Keratinocyte (primary cell): Measurements from ENCODE around the gene TTC28. TPM values are rescaled to one million over a fixed set of nuclear protein-coding genes. Genes with fewer than 3 reads are reported as not detected.

ENCODE experiments used
- DNase-seq: peaks from one replicate; pipeline ENCODE4 v3.0.0-alpha.2; 2011; ENCODE audit warnings: low read depth, missing footprints, low spot score
- FAIRE-seq: peaks from 2 replicates; lab custom pipeline; 2011; peaks lifted over from hg19 to GRCh38; lab: Jason Lieb, UNC
- H2AFZ ChIP-seq: 2 replicates; pipeline ENCODE4 v1.6.0; 2012; ENCODE audit warnings: low read length, control low read depth, inconsistent platforms; ENCODE audit not compliant: control insufficient read depth
- H3K27ac ChIP-seq: 2 replicates; pipeline ENCODE4 v1.5.1; 2011; ENCODE audit warnings: low read length; ENCODE audit not compliant: control insufficient read depth, insufficient read depth
- H3K27me3 ChIP-seq: 3 replicates; pipeline ENCODE4 v1.6.0; 2011; ENCODE audit warnings: low read length; ENCODE audit not compliant: control insufficient read depth, insufficient read depth; ENCODE audit errors: extremely low read depth
- H3K36me3 ChIP-seq, 2 experiments: 2 replicates in 1 of 2; 3 replicates in 1 of 2; pipeline ENCODE4 v1.5.1; 2011; ENCODE audit warnings: low read length in 2 of 2, mild to moderate bottlenecking in 1 of 2; ENCODE audit not compliant: control insufficient read depth in 2 of 2, insufficient read depth in 2 of 2; ENCODE audit errors: extremely low read depth in 1 of 2
- H3K4me1 ChIP-seq: 3 replicates; pipeline ENCODE4 v1.5.1; 2011; ENCODE audit warnings: low read length; ENCODE audit not compliant: control insufficient read depth, insufficient read depth; ENCODE audit errors: extremely low read depth
- H3K4me2 ChIP-seq: 3 replicates; pipeline ENCODE4 v1.6.0; 2011; ENCODE audit warnings: low read depth, low read length; ENCODE audit not compliant: control insufficient read depth, insufficient read depth; ENCODE audit errors: extremely low read depth
- H3K4me3 ChIP-seq, 3 experiments: fragments of 200-600 bp in 1 of 3; sonication (generic) in 1 of 3; 2 replicates in 2 of 3; 3 replicates in 1 of 3; pipeline ENCODE4 v1.5.1; 2011 to 2016; ENCODE audit warnings: low read length in 3 of 3, mild to moderate bottlenecking in 3 of 3, control low read depth in 2 of 3, inconsistent platforms in 1 of 3, low read depth in 1 of 3, mixed read lengths in 1 of 3, mixed run types in 1 of 3, moderate library complexity in 1 of 3; ENCODE audit not compliant: control insufficient read depth in 2 of 3, insufficient read depth in 2 of 3; ENCODE audit errors: extremely low read depth in 1 of 3
- H3K79me2 ChIP-seq: 2 replicates; pipeline ENCODE4 v1.6.0; 2012; ENCODE audit warnings: low read length; ENCODE audit not compliant: control insufficient read depth, insufficient read depth
- H3K9ac ChIP-seq: 3 replicates; pipeline ENCODE4 v1.6.0; 2011; ENCODE audit warnings: low read length; ENCODE audit not compliant: control insufficient read depth, insufficient read depth; ENCODE audit errors: extremely low read depth
- H3K9me1 ChIP-seq: 3 replicates; pipeline ENCODE4 v1.6.0; 2011; ENCODE audit warnings: low read length; ENCODE audit not compliant: control insufficient read depth, insufficient read depth; ENCODE audit errors: extremely low read depth
- H3K9me3 ChIP-seq: 2 replicates; pipeline ENCODE4 v1.5.1; 2012; ENCODE audit warnings: low read depth, low read length; ENCODE audit not compliant: control insufficient read depth
- H4K20me1 ChIP-seq: 3 replicates; pipeline ENCODE4 v1.6.0; 2011; ENCODE audit warnings: low read length; ENCODE audit not compliant: control insufficient read depth, insufficient read depth; ENCODE audit errors: extremely low read depth
- CTCF ChIP-seq, 3 experiments: IDR thresholded peaks in 1 of 3; conservative IDR thresholded peaks in 1 of 3; optimal IDR thresholded peaks in 1 of 3; 2 replicates in 2 of 3; 3 replicates in 1 of 3; pipeline versions ENCODE3 to v1.5.1; 2011; ENCODE audit warnings: low read length in 3 of 3, mild to moderate bottlenecking in 3 of 3, moderate library complexity in 2 of 3, control low read depth in 1 of 3, inconsistent platforms in 1 of 3; ENCODE audit not compliant: insufficient read depth in 2 of 3; ENCODE audit errors: extremely low read depth in 1 of 3
- EZH2 ChIP-seq: IDR thresholded peaks from one replicate; pipeline ENCODE4 v1.6.1; 2012; ENCODE audit warnings: inconsistent platforms, mild to moderate bottlenecking, low read length, moderate library complexity
- dilution Hi-C: fragments of 300-500 bp; cut with MboI; formaldehyde crosslinking; loops from one replicate; pipeline ENCODE4 v1.7.0; 2020; ENCODE audit warnings: low sequenced_read_pairs; ENCODE audit not compliant: extremely low pct_ligation_motif_present
- polyA plus RNA-seq, 5 experiments: library from polyadenylated mRNA; depleted of rRNA in 3 of 5; stranded (reverse) in 3 of 5; stranded (forward) in 1 of 5; unstranded in 1 of 5; fragments of >200 nt; gene quantifications; 1 replicate in 1 of 5; 2 replicates in 3 of 5; 3 replicates in 1 of 5; pipeline versions ENCODE4 v1.2.1 to v1.2.3, GENCODE V29; 2011 to 2012; ENCODE audit warnings: missing spikeins in 2 of 5, low read depth in 1 of 5, low replicate concordance in 1 of 5

Gene TTC28
- polyA plus RNA-seq, 1 donor (not counting 4 experiments of a cell fraction or from before 2014, with no cell fraction given), result 0.66 TPM

GRCh38 chr22:28332410-28332809, 347.2 kb downstream of the TTC28 start:
- TF ChIP-seq EZH2 (no peak), CTCF (optimal IDR thresholded peaks at IDR 0.05 in 1 of 3, IDR thresholded peaks at IDR 0.05 in 1 of 3, conservative IDR thresholded peaks at IDR 0.05 in 1 of 3; ENCODE audit: extremely low read depth in 1 of 3, insufficient read depth in 2 of 3, low read length in 3 of 3) (no peak)
- no peak for DNase-seq
- no peaks in the 10 kb centered on the region for H3K9me3 ChIP-seq
- H3K79me2 ChIP-seq, result no peaks in the 10 kb centered on the region
- H3K27ac ChIP-seq, result no peak overlapping the region
- no peaks in the 10 kb centered on the region for H3K4me1 ChIP-seq
- H3K36me3 ChIP-seq, result no peaks in the 10 kb centered on the region
- no peak overlapping the region for H3K4me2 ChIP-seq
- H2AFZ ChIP-seq, result no peak overlapping the region
- FAIRE-seq, result no peak
- dilution Hi-C loops, result no loop called here
- H3K4me3 ChIP-seq, result no peak overlapping the region
- no peaks in the 10 kb centered on the region for H3K9me1 ChIP-seq
- H3K27me3 ChIP-seq, result no peaks in the 10 kb centered on the region
- no peak overlapping the region for H3K9ac ChIP-seq
- no peaks in the 10 kb centered on the region for H4K20me1 ChIP-seq

GRCh38 chr22:28331695-28332094, 347.9 kb downstream of the TTC28 start:
- H3K79me2 ChIP-seq, result no peaks in the 10 kb centered on the region
- H3K9me1 ChIP-seq, result no peaks in the 10 kb centered on the region
- no peak for TF ChIP-seq EZH2
- TF ChIP-seq CTCF (optimal IDR thresholded peaks at IDR 0.05 in 1 of 3, IDR thresholded peaks at IDR 0.05 in 1 of 3, conservative IDR thresholded peaks at IDR 0.05 in 1 of 3; ENCODE audit: extremely low read depth in 1 of 3, insufficient read depth in 2 of 3, low read length in 3 of 3), result no peak
- dilution Hi-C loops, result no loop called here
- DNase-seq (no peak), FAIRE-seq (no peak)
- no peaks in the 10 kb centered on the region for H3K27me3 ChIP-seq
- H3K4me1 ChIP-seq, result no peaks in the 10 kb centered on the region
- H3K27ac ChIP-seq, result no peak overlapping the region
- H3K4me2 ChIP-seq, result no peak overlapping the region
- no peak overlapping the region for H3K4me3 ChIP-seq
- no peaks in the 10 kb centered on the region for H3K9me3 ChIP-seq
- no peaks in the 10 kb centered on the region for H3K36me3 ChIP-seq
- H3K9ac ChIP-seq, result no peak overlapping the region
- H4K20me1 ChIP-seq, result no peaks in the 10 kb centered on the region
- H2AFZ ChIP-seq, result no peak overlapping the region
